GM23338 (cell line): ENCODE data around the gene CSTB. TPM values are rescaled to one million over a fixed set of nuclear protein-coding genes. Genes with fewer than 3 reads are reported as not detected.

Experiments
- ATAC-seq: fragments of 200-7000 bp; cut with Tn5 transposase; 3 replicates; pipeline ENCODE4 v1.9.1; 2020
- DNase-seq: peaks from one replicate; pipeline ENCODE4 v3.0.0-alpha.2; 2015; ENCODE audit warnings: low spot score
- H2AFZ ChIP-seq: fragments of 200-600 bp; sonication (generic); 2 replicates; pipeline ENCODE4 v1.8.0; 2016; ENCODE audit warnings: antibody characterized with exemption, mild to moderate bottlenecking, moderate library complexity
- H3F3A ChIP-seq: fragments of 200-600 bp; sonication (generic); replicated peaks from 2 replicates; pipeline ENCODE4 v1.8.0; 2017; ENCODE audit warnings: antibody characterized with exemption, mixed run types, low read depth
- H3K27ac ChIP-seq: fragments of 200-600 bp; sonication (generic); 2 replicates; pipeline ENCODE4 v1.6.1; 2016; ENCODE audit warnings: low read depth
- H3K27me3 ChIP-seq: fragments of 200-600 bp; sonication (generic); 2 replicates; pipeline ENCODE4 v1.8.0; 2016; ENCODE audit warnings: mild to moderate bottlenecking, mixed run types, moderate library complexity; ENCODE audit not compliant: insufficient read depth
- H3K36me3 ChIP-seq: fragments of 200-600 bp; sonication (generic); 2 replicates; pipeline ENCODE4 v1.8.0; 2016; ENCODE audit warnings: mild to moderate bottlenecking; ENCODE audit not compliant: insufficient read depth
- H3K4me1 ChIP-seq: fragments of 200-600 bp; sonication (generic); 2 replicates; pipeline ENCODE4 v1.8.0; 2016; ENCODE audit warnings: mild to moderate bottlenecking, moderate library complexity; ENCODE audit not compliant: insufficient read depth
- H3K4me2 ChIP-seq: fragments of 200-600 bp; sonication (generic); 2 replicates; pipeline ENCODE4 v1.7.1; 2017; ENCODE audit warnings: mixed run types
- H3K4me3 ChIP-seq: fragments of 200-600 bp; sonication (generic); 2 replicates; pipeline ENCODE4 v1.6.1; 2016; ENCODE audit warnings: mixed run types
- H3K79me2 ChIP-seq: fragments of 200-600 bp; sonication (generic); replicated peaks from 2 replicates; pipeline ENCODE4 v1.8.0; 2017; ENCODE audit warnings: mild to moderate bottlenecking; ENCODE audit not compliant: insufficient read depth
- H3K9me2 ChIP-seq: fragments of 200-600 bp; sonication (generic); 2 replicates; pipeline ENCODE4 v1.8.0; 2017; ENCODE audit not compliant: insufficient read depth
- H4K20me1 ChIP-seq: fragments of 200-600 bp; sonication (generic); replicated peaks from 2 replicates; pipeline ENCODE4 v1.8.0; 2017; ENCODE audit warnings: mild to moderate bottlenecking; ENCODE audit not compliant: insufficient read depth
- H3K27ac Mint-ChIP-seq: 2 replicates; pipeline ENCODE4 v1.8.0; 2020; ENCODE audit warnings: inconsistent platforms, mild to moderate bottlenecking, moderate library complexity, mixed read lengths
- H3K27me3 Mint-ChIP-seq: 3 replicates; pipeline ENCODE4 v1.8.0; 2022; ENCODE audit warnings: low read depth, mild to moderate bottlenecking, moderate library complexity, mixed read lengths, inconsistent platforms; ENCODE audit not compliant: insufficient read depth, poor library complexity
- H3K36me3 Mint-ChIP-seq: 3 replicates; pipeline ENCODE4 v1.8.0; 2021; ENCODE audit warnings: low read depth, mild to moderate bottlenecking, inconsistent platforms, moderate library complexity, mixed read lengths
- H3K4me1 Mint-ChIP-seq: 3 replicates; pipeline ENCODE4 v1.8.0; 2020; ENCODE audit warnings: mild to moderate bottlenecking, inconsistent platforms, mixed read lengths
- H3K4me3 Mint-ChIP-seq: 3 replicates; pipeline ENCODE4 v1.8.0; 2021; ENCODE audit warnings: moderate library complexity, mild to moderate bottlenecking, inconsistent platforms, mixed read lengths
- H3K9me3 Mint-ChIP-seq: 3 replicates; pipeline ENCODE4 v1.8.0; 2020; ENCODE audit warnings: moderate library complexity, mild to moderate bottlenecking, inconsistent platforms, mixed read lengths
- CREB1 ChIP-seq: fragments of 250-450 bp; sonication (Bioruptor Pico); IDR thresholded peaks from 2 replicates; pipeline ENCODE4 v1.5.0; 2020; ENCODE audit warnings: low read depth, mild to moderate bottlenecking, moderate library complexity
- CTCF ChIP-seq, 2 experiments: fragments of 200-600 bp in 1 of 2; sonication (generic) in 1 of 2; conservative IDR thresholded peaks; 2 replicates each; pipeline versions ENCODE4 v1.5.1 to v1.6.1; 2016 to 2017; ENCODE audit warnings: antibody characterized with exemption in 2 of 2, low read depth in 2 of 2, mild to moderate bottlenecking in 2 of 2, moderate library complexity in 1 of 2
- ETS1 ChIP-seq: IDR thresholded peaks from 2 replicates; pipeline ENCODE4 v1.6.1; 2016; ENCODE audit warnings: antibody characterized with exemption
- EZH2 ChIP-seq: fragments of 200-600 bp; sonication (generic); IDR thresholded peaks from one replicate; pipeline ENCODE4 v1.8.0; 2017; ENCODE audit warnings: antibody characterized with exemption, mild to moderate bottlenecking, low read depth; ENCODE audit not compliant: unreplicated experiment
- EZH2phosphoT487 ChIP-seq: fragments of 200-600 bp; sonication (generic); IDR thresholded peaks from one replicate; pipeline ENCODE4 v1.8.1; 2018; ENCODE audit warnings: antibody characterized with exemption; ENCODE audit not compliant: unreplicated experiment
- JUNB ChIP-seq: IDR thresholded peaks from one replicate; pipeline ENCODE4 v1.6.1; 2016; ENCODE audit warnings: antibody characterized with exemption; ENCODE audit not compliant: unreplicated experiment
- NANOG ChIP-seq: IDR thresholded peaks from 2 replicates; pipeline ENCODE4 v1.6.1; 2016; ENCODE audit warnings: antibody characterized with exemption, borderline replicate concordance
- POLR2AphosphoS5 ChIP-seq: IDR thresholded peaks from 2 replicates; pipeline ENCODE4 v1.6.1; 2016; ENCODE audit warnings: antibody characterized with exemption, low read depth
- REST ChIP-seq: IDR thresholded peaks from one replicate; pipeline ENCODE4 v1.6.1; 2018; ENCODE audit warnings: antibody characterized with exemption; ENCODE audit not compliant: unreplicated experiment
- STAT1 ChIP-seq: IDR thresholded peaks from one replicate; pipeline ENCODE4 v1.6.1; 2016; ENCODE audit warnings: antibody characterized with exemption; ENCODE audit not compliant: unreplicated experiment
- ZNF114 ChIP-seq: fragments of 250-450 bp; sonication (Bioruptor Pico); IDR thresholded peaks from 2 replicates; pipeline ENCODE4 v1.5.0; 2020; ENCODE audit warnings: mild to moderate bottlenecking, moderate library complexity
- ZNF331 ChIP-seq: fragments of 250-450 bp; sonication (Bioruptor Pico); IDR thresholded peaks from 2 replicates; pipeline ENCODE4 v1.5.0; 2020; ENCODE audit warnings: low read depth, mild to moderate bottlenecking, moderate library complexity
- polyA plus RNA-seq: library from polyadenylated mRNA; unstranded; fragments of >200 nt; fragmentation: Nextera tagmentation; extraction: Ambion mirVana; gene quantifications from 2 replicates; pipeline ENCODE4 v1.2.1, GENCODE V29; 2016
- total RNA-seq: library from RNA; depleted of rRNA; stranded (reverse); fragments of >200 nt; shearing (Covaris generic); gene quantifications from 2 replicates; pipeline ENCODE4 v1.2.3, GENCODE V29; 2014
- TF ChIP-seq, protein P1 (sequence below): fragments of 250-450 bp; sonication (Bioruptor Pico); IDR thresholded peaks from 2 replicates; pipeline ENCODE4 v1.5.0; 2020; ENCODE audit warnings: mild to moderate bottlenecking, moderate library complexity

Gene CSTB
- total and polyA plus RNA-seq, 2 experiments from 2014 or later = 10.0 to 142 TPM

DNA sequence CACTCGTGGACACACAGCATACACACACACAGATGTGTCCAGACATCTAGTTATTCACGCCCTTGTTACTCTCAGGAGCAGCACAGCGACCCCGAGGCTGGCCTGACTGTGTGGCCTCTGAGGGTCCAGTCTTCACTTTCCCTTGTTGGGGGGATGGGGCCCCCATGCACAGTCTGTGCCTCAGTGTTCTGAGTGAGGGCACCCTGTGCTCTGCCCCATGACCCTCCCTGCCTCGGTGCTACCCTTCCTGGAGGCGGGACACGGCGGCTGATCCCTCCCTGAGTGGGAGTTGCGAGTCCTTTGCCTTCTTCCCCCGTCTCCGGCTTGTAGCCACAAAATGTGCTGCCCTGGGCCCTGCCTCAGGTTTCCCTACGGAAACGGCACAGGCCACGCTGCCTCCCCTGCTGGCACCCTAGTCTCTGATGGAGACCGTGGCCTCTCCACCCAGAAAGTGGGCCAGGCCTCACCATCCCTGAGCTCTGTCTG is 8.6 kb downstream of the CSTB start:
- Histone ChIP-seq H3K4me2 (no peak overlapping the region), H4K20me1 (no peaks in the 10 kb centered on the region), H3K36me3 (no peaks in the 10 kb centered on the region), H3K27ac (no peak overlapping the region), H3K27me3 (no peaks in the 10 kb centered on the region), H3K79me2 (no peaks in the 10 kb centered on the region), H3F3A (no peaks in the 10 kb centered on the region), H3K4me3 (no peak overlapping the region), H3K4me1 (peaks cover 20% of the 10 kb centered on the region), H3K9me2 (no peaks in the 10 kb centered on the region), H2AFZ (no peak overlapping the region)
- ATAC-seq (no peak), DNase-seq (no peak)
- no peaks in the 10 kb centered on the region for H3K9me3 Mint-ChIP-seq
- H3K27ac Mint-ChIP-seq = peak overlapping the region; percentile 95
- H3K36me3 Mint-ChIP-seq = peaks cover 12% of the 10 kb centered on the region
- peaks cover 13% of the 10 kb centered on the region for H3K27me3 Mint-ChIP-seq
- H3K4me1 Mint-ChIP-seq = peaks cover 40% of the 10 kb centered on the region
- no peak overlapping the region for H3K4me3 Mint-ChIP-seq
- TF ChIP-seq ZNF331 (CRISPR knock-in tag) = no peak
- TF ChIP-seq POLR2AphosphoS5 = no peak
- no peak for TF ChIP-seq EZH2phosphoT487
- TF ChIP-seq NANOG = no peak
- no peak for TF ChIP-seq REST
- TF ChIP-seq CREB1 (CRISPR knock-in tag) = no peak
- no peak for TF ChIP-seq ZNF114 (CRISPR knock-in tag)
- no peak for TF ChIP-seq JUNB
- TF ChIP-seq, protein P1, sequence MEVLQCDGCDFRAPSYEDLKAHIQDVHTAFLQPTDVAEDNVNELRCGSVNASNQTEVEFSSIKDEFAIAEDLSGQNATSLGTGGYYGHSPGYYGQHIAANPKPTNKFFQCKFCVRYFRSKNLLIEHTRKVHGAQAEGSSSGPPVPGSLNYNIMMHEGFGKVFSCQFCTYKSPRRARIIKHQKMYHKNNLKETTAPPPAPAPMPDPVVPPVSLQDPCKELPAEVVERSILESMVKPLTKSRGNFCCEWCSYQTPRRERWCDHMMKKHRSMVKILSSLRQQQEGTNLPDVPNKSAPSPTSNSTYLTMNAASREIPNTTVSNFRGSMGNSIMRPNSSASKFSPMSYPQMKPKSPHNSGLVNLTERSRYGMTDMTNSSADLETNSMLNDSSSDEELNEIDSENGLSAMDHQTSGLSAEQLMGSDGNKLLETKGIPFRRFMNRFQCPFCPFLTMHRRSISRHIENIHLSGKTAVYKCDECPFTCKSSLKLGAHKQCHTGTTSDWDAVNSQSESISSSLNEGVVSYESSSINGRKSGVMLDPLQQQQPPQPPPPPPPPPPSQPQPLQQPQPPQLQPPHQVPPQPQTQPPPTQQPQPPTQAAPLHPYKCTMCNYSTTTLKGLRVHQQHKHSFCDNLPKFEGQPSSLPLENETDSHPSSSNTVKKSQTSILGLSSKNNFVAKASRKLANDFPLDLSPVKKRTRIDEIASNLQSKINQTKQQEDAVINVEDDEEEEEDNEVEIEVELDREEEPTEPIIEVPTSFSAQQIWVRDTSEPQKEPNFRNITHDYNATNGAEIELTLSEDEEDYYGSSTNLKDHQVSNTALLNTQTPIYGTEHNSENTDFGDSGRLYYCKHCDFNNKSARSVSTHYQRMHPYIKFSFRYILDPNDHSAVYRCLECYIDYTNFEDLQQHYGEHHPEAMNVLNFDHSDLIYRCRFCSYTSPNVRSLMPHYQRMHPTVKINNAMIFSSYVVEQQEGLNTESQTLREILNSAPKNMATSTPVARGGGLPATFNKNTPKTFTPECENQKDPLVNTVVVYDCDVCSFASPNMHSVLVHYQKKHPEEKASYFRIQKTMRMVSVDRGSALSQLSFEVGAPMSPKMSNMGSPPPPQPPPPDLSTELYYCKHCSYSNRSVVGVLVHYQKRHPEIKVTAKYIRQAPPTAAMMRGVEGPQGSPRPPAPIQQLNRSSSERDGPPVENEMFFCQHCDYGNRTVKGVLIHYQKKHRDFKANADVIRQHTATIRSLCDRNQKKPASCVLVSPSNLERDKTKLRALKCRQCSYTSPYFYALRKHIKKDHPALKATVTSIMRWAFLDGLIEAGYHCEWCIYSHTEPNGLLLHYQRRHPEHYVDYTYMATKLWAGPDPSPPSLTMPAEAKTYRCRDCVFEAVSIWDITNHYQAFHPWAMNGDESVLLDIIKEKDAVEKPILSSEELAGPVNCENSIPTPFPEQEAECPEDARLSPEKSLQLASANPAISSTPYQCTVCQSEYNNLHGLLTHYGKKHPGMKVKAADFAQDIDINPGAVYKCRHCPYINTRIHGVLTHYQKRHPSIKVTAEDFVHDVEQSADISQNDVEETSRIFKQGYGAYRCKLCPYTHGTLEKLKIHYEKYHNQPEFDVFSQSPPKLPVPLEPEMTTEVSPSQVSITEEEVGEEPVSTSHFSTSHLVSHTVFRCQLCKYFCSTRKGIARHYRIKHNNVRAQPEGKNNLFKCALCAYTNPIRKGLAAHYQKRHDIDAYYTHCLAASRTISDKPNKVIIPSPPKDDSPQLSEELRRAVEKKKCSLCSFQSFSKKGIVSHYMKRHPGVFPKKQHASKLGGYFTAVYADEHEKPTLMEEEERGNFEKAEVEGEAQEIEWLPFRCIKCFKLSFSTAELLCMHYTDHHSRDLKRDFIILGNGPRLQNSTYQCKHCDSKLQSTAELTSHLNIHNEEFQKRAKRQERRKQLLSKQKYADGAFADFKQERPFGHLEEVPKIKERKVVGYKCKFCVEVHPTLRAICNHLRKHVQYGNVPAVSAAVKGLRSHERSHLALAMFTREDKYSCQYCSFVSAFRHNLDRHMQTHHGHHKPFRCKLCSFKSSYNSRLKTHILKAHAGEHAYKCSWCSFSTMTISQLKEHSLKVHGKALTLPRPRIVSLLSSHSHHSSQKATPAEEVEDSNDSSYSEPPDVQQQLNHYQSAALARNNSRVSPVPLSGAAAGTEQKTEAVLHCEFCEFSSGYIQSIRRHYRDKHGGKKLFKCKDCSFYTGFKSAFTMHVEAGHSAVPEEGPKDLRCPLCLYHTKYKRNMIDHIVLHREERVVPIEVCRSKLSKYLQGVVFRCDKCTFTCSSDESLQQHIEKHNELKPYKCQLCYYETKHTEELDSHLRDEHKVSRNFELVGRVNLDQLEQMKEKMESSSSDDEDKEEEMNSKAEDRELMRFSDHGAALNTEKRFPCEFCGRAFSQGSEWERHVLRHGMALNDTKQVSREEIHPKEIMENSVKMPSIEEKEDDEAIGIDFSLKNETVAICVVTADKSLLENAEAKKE (CRISPR knock-in tag) = no peak
- no peak for TF ChIP-seq EZH2
- TF ChIP-seq ETS1 = no peak
- TF ChIP-seq STAT1 = no peak
- TF ChIP-seq CTCF (conservative IDR thresholded peaks at IDR 0.05; ENCODE audit: low read depth in 2 of 2) = no peak
